ENCODE data around the gene CADM2.

CADM2 gene

GRCh38 chr3:85525264-85525663, 566.5 kb downstream of the CADM2 start:
- H3K4me3 ChIP-seq (ENCODE audit: low read length) = no peak overlapping the region
- TF ChIP-seq CTCF (conservative IDR thresholded peaks at IDR 0.05; ENCODE audit: low read depth, low read length) = no peak
- no peak for DNase-seq (ENCODE audit: low read depth)

GRCh38 chr3:85533586-85533985, 574.8 kb downstream of the CADM2 start:
- no peak for TF ChIP-seq CTCF (conservative IDR thresholded peaks at IDR 0.05; ENCODE audit: low read depth, low read length)
- H3K4me3 ChIP-seq (ENCODE audit: low read length) = no peak overlapping the region
- DNase-seq (ENCODE audit: low read depth) = no peak

GRCh38 chr3:85535517-85535916, 576.7 kb downstream of the CADM2 start:
- no peak for DNase-seq (ENCODE audit: low read depth)

GRCh38 chr3:85539232-85539631, 580.4 kb downstream of the CADM2 start:
- no peak for DNase-seq (ENCODE audit: low read depth)
- TF ChIP-seq CTCF (conservative IDR thresholded peaks at IDR 0.05; ENCODE audit: low read depth, low read length) = no peak
- no peak overlapping the region for H3K4me3 ChIP-seq (ENCODE audit: low read length)

More at GRCh38 chr3:85535517-85535916, 576.7 kb downstream of the CADM2 start:
- TF ChIP-seq CTCF (conservative IDR thresholded peaks at IDR 0.05; ENCODE audit: low read depth, low read length) = no peak
- no peak overlapping the region for H3K4me3 ChIP-seq (ENCODE audit: low read length)

GRCh38 chr3:85554153-85554552, 595.4 kb downstream of the CADM2 start:
- no peak overlapping the region for H3K4me3 ChIP-seq (ENCODE audit: low read length)
- DNase-seq (ENCODE audit: low read depth) = no peak
- TF ChIP-seq CTCF (conservative IDR thresholded peaks at IDR 0.05; ENCODE audit: low read depth, low read length) = no peak

GRCh38 chr3:85560088-85560785, 601.4 kb downstream of the CADM2 start:
- H3K4me3 ChIP-seq (ENCODE audit: low read length) = no peak overlapping the region
- no peak for TF ChIP-seq CTCF (conservative IDR thresholded peaks at IDR 0.05; ENCODE audit: low read depth, low read length)
- DNase-seq (ENCODE audit: low read depth) = peak; percentile 7

GRCh38 chr3:85567071-85567676, 608.4 kb downstream of the CADM2 start:
- DNase-seq (ENCODE audit: low read depth) = no peak
- no peak overlapping the region for H3K4me3 ChIP-seq (ENCODE audit: low read length)
- peak; percentile 79 for TF ChIP-seq CTCF (conservative IDR thresholded peaks at IDR 0.05; ENCODE audit: low read depth, low read length)
